HCT116 (cell line): ENCODE measurements around the gene SLC16A12. TPM values are rescaled to one million over a fixed set of nuclear protein-coding genes. Genes with fewer than 3 reads are reported as not detected.

Experiments used
- ATAC-seq: fragments of 200-7000 bp; cut with Tn5 transposase; 2 replicates; pipeline ENCODE4 v1.9.1; 2020; ENCODE audit warnings: mild to moderate bottlenecking, moderate library complexity
- BruUV-seq: library from RNA; stranded (reverse); fragments of 400-500 nt; replicated peaks from 2 replicates; lab custom pipeline; 2021; lab: Mats Ljungman, UMichigan
- CTCF ChIA-PET: fragments of 300-600 bp; sonication (Branson Sonifier 250); formaldehyde crosslinking; loops from one replicate; lab custom pipeline; 2021; ENCODE audit warnings: antibody characterized with exemption; lab: Charles Lee
- POLR2A ChIA-PET: fragments of 300-600, 350-600 bp; sonication (Branson Sonifier 250); formaldehyde crosslinking; loops from one replicate; lab custom pipeline; 2021; ENCODE audit warnings: antibody characterized with exemption; lab: Charles Lee
- RAD21 ChIA-PET, 2 experiments: fragments of 300-600 bp; sonication (Branson Sonifier 250); formaldehyde crosslinking; loops; one replicate each; lab custom pipeline; 2023; ENCODE audit warnings: low total read pairs in 2 of 2; ENCODE audit not compliant: uncharacterized antibody in 2 of 2, unreplicated experiment in 2 of 2, low non-redundant PET in 1 of 2; lab: Charles Lee
- DNase-seq: peaks from one replicate; pipeline ENCODE4 v3.0.0-alpha.2; 2010; ENCODE audit warnings: low read depth, low spot score
- H2AFZ ChIP-seq: fragments of 200-600 bp; shearing (Covaris generic), sonication (generic); 2 replicates; pipeline ENCODE4 v1.6.1; 2017; ENCODE audit warnings: low read depth, mixed run types, mixed read lengths, antibody characterized with exemption, low read length; ENCODE audit not compliant: poor library complexity, severe bottlenecking
- H3K27ac ChIP-seq: 2 replicates; pipeline ENCODE4 v1.5.1; 2012; ENCODE audit warnings: low read depth, low read length
- H3K27me3 ChIP-seq: fragments of 200-600 bp; sonication (generic); 2 replicates; pipeline ENCODE4 v1.6.1; 2016; ENCODE audit warnings: mixed run types, low read length, mixed read lengths; ENCODE audit not compliant: insufficient read depth
- H3K36me3 ChIP-seq, 2 experiments: fragments of 200-500 bp in 1 of 2; fragments of 200-600 bp in 1 of 2; sonication (Bioruptor generic) in 1 of 2; sonication (generic) in 1 of 2; 2 replicates each; pipeline versions ENCODE4 v1.5.1 to v1.6.1; 2014 to 2016; ENCODE audit warnings: low read length in 2 of 2, inconsistent platforms in 1 of 2, mixed read lengths in 1 of 2, mixed run types in 1 of 2; ENCODE audit not compliant: insufficient read depth in 2 of 2, control insufficient read depth in 1 of 2
- H3K4me1 ChIP-seq, 2 experiments: fragments of 200-600 bp in 1 of 2; sonication (generic) in 1 of 2; 2 replicates each; pipeline versions ENCODE4 v1.5.1 to v1.6.1; 2012 to 2017; ENCODE audit warnings: low read length in 2 of 2, inconsistent platforms in 1 of 2, mild to moderate bottlenecking in 1 of 2, mixed read lengths in 1 of 2, mixed run types in 1 of 2, moderate library complexity in 1 of 2; ENCODE audit not compliant: insufficient read depth in 2 of 2, control insufficient read depth in 1 of 2
- H3K4me2 ChIP-seq: fragments of 200-600 bp; sonication (generic); 2 replicates; pipeline ENCODE4 v1.6.1; 2017; ENCODE audit warnings: mixed run types, low read length, mixed read lengths
- H3K4me3 ChIP-seq, 2 experiments: fragments of 200-600 bp in 1 of 2; sonication (generic) in 1 of 2; replicated peaks in 1 of 2; 2 replicates each; pipeline ENCODE4 v1.5.1; 2011 to 2016; ENCODE audit warnings: low read length in 2 of 2, control low read depth in 1 of 2, low read depth in 1 of 2, mild to moderate bottlenecking in 1 of 2, mixed read lengths in 1 of 2, mixed run types in 1 of 2
- H3K79me2 ChIP-seq: fragments of 200-600 bp; sonication (generic); 2 replicates; pipeline ENCODE4 v1.6.1; 2017; ENCODE audit warnings: mild to moderate bottlenecking, mixed run types, low read length, moderate library complexity, mixed read lengths; ENCODE audit not compliant: insufficient read depth
- H3K9ac ChIP-seq: fragments of 200-600 bp; sonication (generic); 2 replicates; pipeline ENCODE4 v1.6.1; 2016; ENCODE audit warnings: low read length, mixed read lengths
- H3K9me2 ChIP-seq: fragments of 200-600 bp; sonication (generic), shearing (Covaris generic); 2 replicates; pipeline ENCODE4 v1.6.1; 2017; ENCODE audit warnings: mixed run types, mild to moderate bottlenecking, moderate library complexity; ENCODE audit not compliant: insufficient read depth
- H3K9me3 ChIP-seq, 2 experiments: fragments of 200-500 bp in 1 of 2; fragments of 200-600 bp in 1 of 2; sonication (Bioruptor generic) in 1 of 2; sonication (generic) in 1 of 2; 2 replicates each; pipeline ENCODE4 v1.6.1; 2014 to 2017; ENCODE audit warnings: low read length in 2 of 2, mixed read lengths in 2 of 2, inconsistent platforms in 1 of 2, low read depth in 1 of 2, mild to moderate bottlenecking in 1 of 2, mixed run types in 1 of 2, moderate library complexity in 1 of 2; ENCODE audit not compliant: control insufficient read depth in 1 of 2, insufficient read depth in 1 of 2
- H4K20me1 ChIP-seq: fragments of 200-600 bp; sonication (generic), shearing (Covaris generic); 2 replicates; pipeline ENCODE4 v1.6.1; 2017; ENCODE audit warnings: mixed run types, mild to moderate bottlenecking, moderate library complexity; ENCODE audit not compliant: insufficient read depth
- CEBPB ChIP-seq: IDR thresholded peaks from 2 replicates; pipeline ENCODE4 v1.6.1; 2012; ENCODE audit warnings: low read depth
- EGR1 ChIP-seq: IDR thresholded peaks from 2 replicates; pipeline ENCODE4 v1.6.1; 2012; ENCODE audit warnings: low read depth
- ELF1 ChIP-seq: IDR thresholded peaks from 2 replicates; pipeline ENCODE4 v1.6.1; 2012; ENCODE audit warnings: low read depth, borderline replicate concordance
- EZH2phosphoT487 ChIP-seq: fragments of 200-600 bp; IDR thresholded peaks from 2 replicates; pipeline ENCODE4 v1.6.1; 2018; ENCODE audit warnings: antibody characterized with exemption, borderline replicate concordance
- JUND ChIP-seq: IDR thresholded peaks from 2 replicates; pipeline ENCODE4 v1.6.1; 2012
- POLR2A ChIP-seq: IDR thresholded peaks from 2 replicates; pipeline ENCODE4 v1.7.0; 2011; ENCODE audit warnings: borderline replicate concordance; ENCODE audit not compliant: insufficient read depth, insufficient read length; ENCODE audit errors: extremely low read depth
- RAD21 ChIP-seq: IDR thresholded peaks from 2 replicates; pipeline ENCODE4 v1.6.1; 2012; ENCODE audit warnings: low read depth, mild to moderate bottlenecking
- SP1 ChIP-seq: IDR thresholded peaks from 2 replicates; pipeline ENCODE4 v1.6.1; 2012; ENCODE audit warnings: low read depth
- SRF ChIP-seq: IDR thresholded peaks from 2 replicates; pipeline ENCODE4 v1.6.1; 2012; ENCODE audit warnings: low read depth
- ZNF274 ChIP-seq: fragments of 200-500 bp; sonication (Bioruptor generic); IDR thresholded peaks from 2 replicates; pipeline ENCODE4 v1.6.1; 2014; ENCODE audit warnings: mild to moderate bottlenecking, low read depth, low read length, inconsistent platforms
- intact Hi-C: fragments of 100-400 bp; cut with micrococcal nuclease; formaldehyde crosslinking; loops from 2 replicates; pipeline ENCODE4 v1.10.0; 2022
- total RNA-seq: library from RNA; stranded (reverse); gene quantifications from one replicate; pipeline ENCODE4 v1.2.1, GENCODE V29; 2021; ENCODE audit not compliant: unreplicated experiment
- TF ChIP-seq, protein P1 (sequence below), 3 experiments: fragments of 200-600 bp in 1 of 3; sonication (generic) in 1 of 3; IDR thresholded peaks in 2 of 3; conservative IDR thresholded peaks in 1 of 3; 2 replicates each; pipeline ENCODE4 v1.5.1; 2012 to 2017; ENCODE audit warnings: low read depth in 2 of 3, low read length in 2 of 3, antibody characterized with exemption in 1 of 3, borderline replicate concordance in 1 of 3, control low read depth in 1 of 3, mild to moderate bottlenecking in 1 of 3, mixed read lengths in 1 of 3, mixed run types in 1 of 3, moderate library complexity in 1 of 3; ENCODE audit not compliant: insufficient read depth in 1 of 3
- TF ChIP-seq, protein P2 (sequence below): IDR thresholded peaks from 2 replicates; pipeline ENCODE4 v1.6.1; 2012; ENCODE audit warnings: low read depth

The SLC16A12 gene
- total RNA-seq, 1 experiment from 2014 or later: not detected

DNA sequence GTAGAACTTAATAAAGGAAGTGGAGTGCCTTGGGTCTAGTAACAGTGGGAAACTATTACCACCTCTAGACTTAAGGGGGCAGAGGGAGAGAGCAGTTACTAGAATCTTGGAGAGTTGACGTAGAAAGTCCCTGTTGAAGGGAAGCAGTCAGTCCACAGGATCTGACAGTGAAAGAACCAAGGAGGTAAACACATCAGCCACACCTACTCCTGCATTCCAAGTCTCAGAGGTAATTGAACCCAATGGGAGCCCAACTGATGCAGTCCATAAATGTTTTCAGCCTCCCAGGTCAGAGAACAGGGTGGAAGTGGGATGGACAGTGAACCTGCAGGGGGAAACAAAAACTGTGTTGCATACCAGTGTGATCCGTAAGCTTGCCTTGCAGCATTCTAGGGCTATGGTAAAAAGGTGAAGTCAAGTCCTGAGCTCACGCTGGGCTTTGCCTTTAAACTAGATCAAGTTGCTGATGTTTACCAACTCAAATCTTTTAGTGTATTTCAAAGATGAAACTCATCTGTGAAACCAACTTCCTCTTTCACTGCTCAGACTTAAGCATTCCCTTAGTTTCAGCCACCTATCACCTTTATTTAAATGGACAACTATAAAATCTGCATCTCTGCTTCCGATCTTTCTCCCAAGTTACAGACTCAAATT is 57.2 kb downstream of the SLC16A12 start:
- Histone ChIP-seq H4K20me1 (no peaks in the 10 kb centered on the region), H3K27ac (no peak overlapping the region), H2AFZ (no peak overlapping the region), H3K79me2 (no peaks in the 10 kb centered on the region), H3K9me2 (no peaks in the 10 kb centered on the region), H3K36me3 (no peaks in the 10 kb centered on the region), H3K4me1 (no peaks in the 10 kb centered on the region), H3K27me3 (no peaks in the 10 kb centered on the region), H3K4me3 (no peak overlapping the region), H3K4me2 (no peak overlapping the region), H3K9me3 (no peaks in the 10 kb centered on the region), H3K9ac (no peak overlapping the region)
- ChIA-PET POLR2A (no interaction called here), RAD21 (no interaction called here), CTCF (no interaction called here)
- no peak for ATAC-seq
- DNase-seq: no peak
- BruUV-seq: no TSS peak
- intact Hi-C loops: no loop called here
- TF ChIP-seq EGR1 (no peak), EZH2phosphoT487 (no peak), CEBPB (no peak), POLR2A (no peak), SP1 (no peak)
- TF ChIP-seq, protein P1, sequence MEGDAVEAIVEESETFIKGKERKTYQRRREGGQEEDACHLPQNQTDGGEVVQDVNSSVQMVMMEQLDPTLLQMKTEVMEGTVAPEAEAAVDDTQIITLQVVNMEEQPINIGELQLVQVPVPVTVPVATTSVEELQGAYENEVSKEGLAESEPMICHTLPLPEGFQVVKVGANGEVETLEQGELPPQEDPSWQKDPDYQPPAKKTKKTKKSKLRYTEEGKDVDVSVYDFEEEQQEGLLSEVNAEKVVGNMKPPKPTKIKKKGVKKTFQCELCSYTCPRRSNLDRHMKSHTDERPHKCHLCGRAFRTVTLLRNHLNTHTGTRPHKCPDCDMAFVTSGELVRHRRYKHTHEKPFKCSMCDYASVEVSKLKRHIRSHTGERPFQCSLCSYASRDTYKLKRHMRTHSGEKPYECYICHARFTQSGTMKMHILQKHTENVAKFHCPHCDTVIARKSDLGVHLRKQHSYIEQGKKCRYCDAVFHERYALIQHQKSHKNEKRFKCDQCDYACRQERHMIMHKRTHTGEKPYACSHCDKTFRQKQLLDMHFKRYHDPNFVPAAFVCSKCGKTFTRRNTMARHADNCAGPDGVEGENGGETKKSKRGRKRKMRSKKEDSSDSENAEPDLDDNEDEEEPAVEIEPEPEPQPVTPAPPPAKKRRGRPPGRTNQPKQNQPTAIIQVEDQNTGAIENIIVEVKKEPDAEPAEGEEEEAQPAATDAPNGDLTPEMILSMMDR (IDR thresholded peaks at IDR 0.05 in 2 of 3, conservative IDR thresholded peaks at IDR 0.05 in 1 of 3; ENCODE audit: borderline replicate concordance in 1 of 3, insufficient read depth in 1 of 3, low read depth in 2 of 3, low read length in 2 of 3): no peak

DNA sequence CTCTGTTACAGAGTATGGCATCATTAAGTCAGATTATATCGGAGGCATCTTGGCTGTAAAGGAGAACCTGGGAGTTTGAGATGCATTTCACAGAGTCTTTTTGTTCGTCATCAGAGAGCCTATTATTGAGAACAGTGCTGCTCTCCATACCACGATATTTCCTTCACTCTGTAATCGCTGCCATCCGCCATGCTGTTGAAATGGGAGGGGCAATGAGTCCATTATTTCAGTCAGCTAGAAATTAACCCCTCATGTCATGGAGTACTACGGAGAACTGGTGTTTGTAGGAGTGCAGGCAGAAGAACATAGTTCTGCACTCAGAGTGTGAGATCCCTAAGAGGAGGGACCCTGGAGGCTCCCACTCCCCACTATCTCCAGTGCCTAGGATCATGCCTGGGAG is 59.2 kb downstream of the SLC16A12 start:
- no TSS peak for BruUV-seq
- no peak for DNase-seq
- RAD21 ChIA-PET: no interaction called here
- Histone ChIP-seq H4K20me1 (no peaks in the 10 kb centered on the region), H3K36me3 (no peaks in the 10 kb centered on the region), H2AFZ (no peak overlapping the region)
- no peak for TF ChIP-seq RAD21
- TF ChIP-seq JUND: no peak
- TF ChIP-seq ELF1: no peak
- TF ChIP-seq SRF: no peak
- no peak for TF ChIP-seq ZNF274
- TF ChIP-seq, protein P1 (IDR thresholded peaks at IDR 0.05 in 2 of 3, conservative IDR thresholded peaks at IDR 0.05 in 1 of 3; ENCODE audit: borderline replicate concordance in 1 of 3, insufficient read depth in 1 of 3, low read depth in 2 of 3, low read length in 2 of 3): no peak
- TF ChIP-seq, protein P2, sequence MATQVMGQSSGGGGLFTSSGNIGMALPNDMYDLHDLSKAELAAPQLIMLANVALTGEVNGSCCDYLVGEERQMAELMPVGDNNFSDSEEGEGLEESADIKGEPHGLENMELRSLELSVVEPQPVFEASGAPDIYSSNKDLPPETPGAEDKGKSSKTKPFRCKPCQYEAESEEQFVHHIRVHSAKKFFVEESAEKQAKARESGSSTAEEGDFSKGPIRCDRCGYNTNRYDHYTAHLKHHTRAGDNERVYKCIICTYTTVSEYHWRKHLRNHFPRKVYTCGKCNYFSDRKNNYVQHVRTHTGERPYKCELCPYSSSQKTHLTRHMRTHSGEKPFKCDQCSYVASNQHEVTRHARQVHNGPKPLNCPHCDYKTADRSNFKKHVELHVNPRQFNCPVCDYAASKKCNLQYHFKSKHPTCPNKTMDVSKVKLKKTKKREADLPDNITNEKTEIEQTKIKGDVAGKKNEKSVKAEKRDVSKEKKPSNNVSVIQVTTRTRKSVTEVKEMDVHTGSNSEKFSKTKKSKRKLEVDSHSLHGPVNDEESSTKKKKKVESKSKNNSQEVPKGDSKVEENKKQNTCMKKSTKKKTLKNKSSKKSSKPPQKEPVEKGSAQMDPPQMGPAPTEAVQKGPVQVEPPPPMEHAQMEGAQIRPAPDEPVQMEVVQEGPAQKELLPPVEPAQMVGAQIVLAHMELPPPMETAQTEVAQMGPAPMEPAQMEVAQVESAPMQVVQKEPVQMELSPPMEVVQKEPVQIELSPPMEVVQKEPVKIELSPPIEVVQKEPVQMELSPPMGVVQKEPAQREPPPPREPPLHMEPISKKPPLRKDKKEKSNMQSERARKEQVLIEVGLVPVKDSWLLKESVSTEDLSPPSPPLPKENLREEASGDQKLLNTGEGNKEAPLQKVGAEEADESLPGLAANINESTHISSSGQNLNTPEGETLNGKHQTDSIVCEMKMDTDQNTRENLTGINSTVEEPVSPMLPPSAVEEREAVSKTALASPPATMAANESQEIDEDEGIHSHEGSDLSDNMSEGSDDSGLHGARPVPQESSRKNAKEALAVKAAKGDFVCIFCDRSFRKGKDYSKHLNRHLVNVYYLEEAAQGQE: no peak
- TF ChIP-seq, all 23 proteins: peak for 0
- Histone ChIP-seq H3K9me3 (no peaks in the 10 kb centered on the region), H3K4me3 (no peak overlapping the region), H3K27me3 (no peaks in the 10 kb centered on the region), H3K4me1 (no peaks in the 10 kb centered on the region), H3K27ac (no peak overlapping the region), H3K9me2 (no peaks in the 10 kb centered on the region), H3K9ac (no peak overlapping the region), H3K79me2 (no peaks in the 10 kb centered on the region), H3K4me2 (no peak overlapping the region)
- no peak for ATAC-seq
- intact Hi-C loops: no loop called here
- ChIA-PET CTCF (no interaction called here), POLR2A (no interaction called here)
